GM18511 (cell line): ENCODE data around the gene POTEB2.
"Not testable (repeated sequence)": the region's sequence is repeated elsewhere in the genome, so short reads cannot be mapped to it uniquely, and the experiment has no call there.

ENCODE experiments used
- ATAC-seq: cut with Tn5 transposase; IDR thresholded peaks from one replicate; pipeline ENCODE4 v1.9.1; 2021; ENCODE audit warnings: mild to moderate bottlenecking, moderate library complexity; ENCODE audit not compliant: unreplicated experiment

POTEB2 gene

GRCh38 chr15:20866214-20866613 lies at the start of gene POTEB2:
Gene POTEB2 (minus strand): TSS chr15:20866314. CDS start chr15:20866281, 33 bp downstream.
- ATAC-seq, result not testable (repeated sequence)

GRCh38 chr15:20879916-20880315 lies 13.8 kb upstream of the POTEB2 start:
- ATAC-seq, result not testable (repeated sequence)

GRCh38 chr15:20878464-20878863 lies 12.3 kb upstream of the POTEB2 start:
- not testable (repeated sequence) for ATAC-seq

GRCh38 chr15:20877819-20878218 lies 11.7 kb upstream of the POTEB2 start:
- ATAC-seq, result not testable (repeated sequence)
